ENCODE measurements around the gene URGCP. TPM values are rescaled to one million over a fixed set of nuclear protein-coding genes. Genes with fewer than 3 reads are reported as not detected.
A peak's percentile ranks its signal among the peaks of the same experiment; 100 is the strongest.

URGCP gene
- total and polyA plus RNA-seq, 2 experiments from 2014 or later, result 28.3 to 40.2 TPM

GRCh38 chr7:43884209-43884608, 22.2 kb downstream of the URGCP start:
- no peak for TF ChIP-seq CTCF (IDR thresholded peaks at IDR 0.05; ENCODE audit: low read depth, low read length)
- no peak overlapping the region for H3K27ac ChIP-seq
- peaks cover 10% of the 10 kb centered on the region for H3K36me3 ChIP-seq
- no peaks in the 10 kb centered on the region for H3K9me3 ChIP-seq (ENCODE audit: low read depth)
- H3K4me1 ChIP-seq (ENCODE audit: low read depth), result no peaks in the 10 kb centered on the region
- DNase-seq (ENCODE audit: low read depth in 1 of 2, low spot score in 1 of 2), result no peak
- no peaks in the 10 kb centered on the region for H3K27me3 ChIP-seq
- H3K4me3 ChIP-seq, result no peak overlapping the region

GRCh38 chr7:43880596-43880995, 25.8 kb downstream of the URGCP start:
- Histone ChIP-seq H3K4me1 (ENCODE audit: low read depth) (no peaks in the 10 kb centered on the region), H3K36me3 (peaks cover 17% of the 10 kb centered on the region), H3K9me3 (ENCODE audit: low read depth) (no peaks in the 10 kb centered on the region), H3K27ac (no peak overlapping the region), H3K4me3 (no peak overlapping the region), H3K27me3 (no peaks in the 10 kb centered on the region)
- DNase-seq (ENCODE audit: low read depth in 1 of 2, low spot score in 1 of 2), result no peak
- TF ChIP-seq CTCF (IDR thresholded peaks at IDR 0.05; ENCODE audit: low read depth, low read length), result no peak

GRCh38 chr7:43879477-43879876, 26.9 kb downstream of the URGCP start:
- no peaks in the 10 kb centered on the region for H3K27me3 ChIP-seq
- H3K27ac ChIP-seq, result no peak overlapping the region
- H3K4me1 ChIP-seq (ENCODE audit: low read depth), result no peaks in the 10 kb centered on the region
- DNase-seq (ENCODE audit: low read depth in 1 of 2, low spot score in 1 of 2), result peak in 1 of 2 donors; percentile 55
- H3K4me3 ChIP-seq, result no peak overlapping the region
- H3K9me3 ChIP-seq (ENCODE audit: low read depth), result no peaks in the 10 kb centered on the region
- no peak for TF ChIP-seq CTCF (IDR thresholded peaks at IDR 0.05; ENCODE audit: low read depth, low read length)
- peaks cover 17% of the 10 kb centered on the region for H3K36me3 ChIP-seq

- no peaks in the 10 kb centered on the region for H3K9me3 ChIP-seq (ENCODE audit: low read depth)
- H3K36me3 ChIP-seq, result peaks cover 17% of the 10 kb centered on the region
- no peak overlapping the region for H3K4me3 ChIP-seq
- no peaks in the 10 kb centered on the region for H3K27me3 ChIP-seq
- no peaks in the 10 kb centered on the region for H3K4me1 ChIP-seq (ENCODE audit: low read depth)
- H3K27ac ChIP-seq, result peak overlapping the region; percentile 4
- no peak for TF ChIP-seq CTCF (IDR thresholded peaks at IDR 0.05; ENCODE audit: low read depth, low read length)
- DNase-seq (ENCODE audit: low read depth in 1 of 2, low spot score in 1 of 2), result peak in 1 of 2 donors; percentile 81
Measured at GRCh38 chr7:43878867-43879266, 27.5 kb downstream of the URGCP start.

- peaks cover 2% of the 10 kb centered on the region for H3K4me1 ChIP-seq (ENCODE audit: low read depth)
- no peak for DNase-seq (ENCODE audit: low read depth in 1 of 2, low spot score in 1 of 2)
- H3K4me3 ChIP-seq, result no peak overlapping the region
- no peak for TF ChIP-seq CTCF (IDR thresholded peaks at IDR 0.05; ENCODE audit: low read depth, low read length)
- peak overlapping the region; percentile 4 for H3K27ac ChIP-seq
- peaks cover 17% of the 10 kb centered on the region for H3K36me3 ChIP-seq
- no peaks in the 10 kb centered on the region for H3K27me3 ChIP-seq
- H3K9me3 ChIP-seq (ENCODE audit: low read depth), result no peaks in the 10 kb centered on the region
Measured at GRCh38 chr7:43877968-43878864, 28.2 kb downstream of the URGCP start.
